Right ventricle myocardium superior (tissue), 1 donor: ENCODE measurements around the gene PCDHB13. TPM values are rescaled to one million over a fixed set of nuclear protein-coding genes. Genes with fewer than 3 reads are reported as not detected.
"Not testable (repeated sequence)": the region's sequence is repeated elsewhere in the genome, so short reads cannot be mapped to it uniquely, and the experiment has no call there.

Experiments
- ATAC-seq: fragments of 200-7000 bp; cut with Tn5 transposase; one replicate; pipeline ENCODE4 v1.9.1; 2020; ENCODE audit warnings: mild to moderate bottlenecking; ENCODE audit not compliant: poor library complexity
- DNase-seq: peaks from one replicate; pipeline ENCODE4 v3.0.0-alpha.2; 2020
- intact Hi-C: fragments of 100-400 bp; cut with DNase I; formaldehyde crosslinking; loops from one replicate; pipeline ENCODE4 v1.11.2; 2022
- long read RNA-seq: library from polyadenylated mRNA; unstranded; transcript quantifications from one replicate; pipeline ENCODE4 v2.0.0, GENCODE V29; 2021
- total RNA-seq: library from RNA; stranded (reverse); fragmentation: NEBNext Ultra II Directional; extraction: Animal tissue kit (Norgen Biotek cat#: 25700); gene quantifications from one replicate; pipeline ENCODE4 v1.2.1, GENCODE V29; 2021
- donor health status: DM: no; HTN: yes; CAD: no; lungs with severe emphysema.

The PCDHB13 gene
- total RNA-seq: 2.8 TPM
- long read RNA-seq, full-length matches to known transcripts: 1 of 1 reads
- long read RNA-seq, partial matches to known transcripts: 0 of 1 reads
- long read RNA-seq, other reads (novel, unspliced or antisense): 0 of 1 reads

DNA sequence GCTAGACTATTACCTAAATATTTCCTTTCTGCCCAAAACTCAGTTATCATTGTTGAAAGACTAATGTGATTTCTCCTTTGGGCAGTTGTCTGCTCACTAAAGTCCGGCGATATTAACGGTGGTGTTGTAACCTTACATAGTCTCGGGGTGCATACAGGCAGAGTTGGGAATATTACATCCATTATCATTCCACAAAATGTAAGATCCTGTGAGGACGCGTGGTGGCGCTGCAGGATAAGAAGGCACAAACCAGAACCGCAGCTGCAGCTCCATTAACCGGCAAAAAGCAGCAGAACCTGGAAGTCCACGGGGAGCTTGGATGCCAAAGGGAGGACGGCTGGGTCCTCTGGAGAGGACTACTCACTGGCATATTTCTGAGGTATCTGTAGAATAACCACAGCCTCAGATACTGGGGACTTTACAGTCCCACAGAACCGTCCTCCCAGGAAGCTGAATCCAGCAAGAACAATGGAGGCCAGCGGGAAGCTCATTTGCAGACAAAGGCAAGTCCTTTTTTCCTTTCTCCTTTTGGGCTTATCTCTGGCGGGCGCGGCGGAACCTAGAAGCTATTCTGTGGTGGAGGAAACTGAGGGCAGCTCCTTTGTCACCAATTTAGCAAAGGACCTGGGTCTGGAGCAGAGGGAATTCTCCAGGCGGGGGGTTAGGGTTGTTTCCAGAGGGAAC lies at the start of gene PCDHB13:
TSS of gene PCDHB13 (plus strand) at position 264 of the 684 bp plus-strand sequence. CDS start at position 469, 205 bp downstream.
- peak; percentile 78 for DNase-seq
- ATAC-seq: peak; percentile 96
- intact Hi-C loops: not testable (repeated sequence)

DNA sequence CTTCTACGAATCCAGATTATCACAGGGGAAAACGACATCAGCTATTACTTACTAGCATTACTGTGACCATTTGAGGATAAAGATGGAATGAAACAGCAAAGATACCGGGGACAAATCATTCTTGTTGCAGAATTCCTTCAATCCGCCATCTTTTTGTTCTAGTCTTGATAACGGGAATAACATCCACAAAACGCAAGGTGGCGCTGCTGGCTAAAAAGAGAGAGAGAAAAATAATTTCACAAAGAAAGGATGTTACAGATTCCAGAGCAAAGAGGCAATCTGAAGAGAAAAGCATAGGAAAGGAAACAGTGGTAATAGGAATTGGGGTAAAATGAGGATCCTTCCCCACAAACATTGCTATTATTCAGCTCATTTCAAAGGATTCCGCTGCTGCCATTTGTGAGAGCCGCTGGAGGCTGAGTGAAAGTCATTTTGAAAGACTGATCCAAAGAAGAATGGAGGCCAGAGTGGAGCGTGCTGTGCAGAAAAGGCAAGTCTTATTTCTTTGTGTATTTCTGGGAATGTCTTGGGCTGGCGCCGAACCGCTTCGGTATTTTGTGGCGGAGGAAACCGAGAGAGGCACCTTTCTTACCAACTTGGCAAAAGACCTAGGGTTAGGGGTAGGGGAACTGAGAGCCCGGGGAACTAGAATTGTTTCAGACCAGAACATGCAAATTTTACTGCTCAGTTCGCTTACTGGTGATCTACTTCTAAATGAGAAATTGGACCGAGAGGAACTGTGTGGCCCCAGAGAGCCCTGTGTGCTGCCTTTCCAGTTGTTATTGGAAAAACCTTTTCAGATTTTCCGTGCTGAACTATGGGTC lies 41.1 kb upstream of the PCDHB13 start, which contains the start of gene PCDHB7:
TSS of gene PCDHB7 (plus strand) at position 264 of the 824 bp plus-strand sequence. CDS start at position 456, 192 bp downstream.
- no peak for ATAC-seq
- intact Hi-C loops: no loop called here
- DNase-seq: no peak

DNA sequence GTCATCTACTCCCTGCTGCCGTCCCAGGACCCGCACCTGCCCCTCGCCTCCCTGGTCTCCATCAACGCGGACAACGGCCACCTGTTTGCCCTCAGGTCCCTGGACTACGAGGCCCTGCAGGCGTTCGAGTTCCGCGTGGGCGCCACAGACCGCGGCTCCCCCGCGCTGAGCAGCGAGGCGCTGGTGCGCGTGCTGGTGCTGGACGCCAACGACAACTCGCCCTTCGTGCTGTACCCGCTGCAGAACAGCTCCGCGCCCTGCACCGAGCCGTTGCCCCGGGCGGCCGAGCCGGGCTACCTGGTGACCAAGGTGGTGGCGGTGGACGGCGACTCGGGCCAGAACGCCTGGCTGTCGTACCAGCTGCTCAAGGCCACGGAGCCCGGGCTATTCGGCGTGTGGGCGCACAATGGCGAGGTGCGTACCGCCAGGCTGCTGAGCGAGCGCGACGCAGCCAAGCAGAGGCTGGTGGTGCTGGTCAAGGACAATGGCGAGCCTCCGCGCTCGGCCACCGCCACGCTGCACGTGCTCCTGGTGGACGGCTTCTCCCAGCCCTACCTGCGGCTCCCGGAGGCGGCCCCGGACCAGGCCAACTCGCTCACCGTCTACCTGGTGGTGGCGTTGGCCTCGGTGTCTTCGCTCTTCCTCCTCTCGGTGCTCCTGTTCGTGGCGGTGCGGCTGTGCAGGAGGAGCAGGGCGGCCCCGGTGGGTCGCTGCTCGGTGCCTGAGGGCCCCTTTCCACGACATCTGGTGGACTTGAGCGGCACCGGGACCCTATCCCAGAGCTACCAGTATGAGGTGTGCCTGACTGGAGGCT lies 39.2 kb upstream of the PCDHB13 start:
- DNase-seq: peak; percentile 32
- intact Hi-C loops, ATAC-seq: not testable (repeated sequence)

DNA sequence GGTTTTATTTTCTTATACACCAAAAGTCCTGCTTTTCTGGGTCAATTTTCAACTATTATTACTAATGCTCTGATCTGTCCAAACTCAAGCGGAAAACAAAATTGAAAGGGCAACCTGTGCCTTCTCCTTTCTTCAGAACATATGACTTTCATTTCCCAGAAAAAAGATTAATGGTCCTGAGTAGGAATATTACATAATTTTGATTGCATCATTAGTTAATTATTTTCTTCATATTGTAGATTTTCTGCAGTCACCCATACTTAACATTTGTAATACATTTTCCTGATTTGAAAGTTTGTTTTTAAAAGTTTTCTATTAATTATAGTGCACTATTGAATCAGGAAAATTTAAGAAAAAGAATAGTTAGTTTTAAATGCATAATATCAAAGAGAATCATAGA lies 37.8 kb upstream of the PCDHB13 start:
- ATAC-seq: no peak
- intact Hi-C loops: no loop called here
- no peak for DNase-seq

DNA sequence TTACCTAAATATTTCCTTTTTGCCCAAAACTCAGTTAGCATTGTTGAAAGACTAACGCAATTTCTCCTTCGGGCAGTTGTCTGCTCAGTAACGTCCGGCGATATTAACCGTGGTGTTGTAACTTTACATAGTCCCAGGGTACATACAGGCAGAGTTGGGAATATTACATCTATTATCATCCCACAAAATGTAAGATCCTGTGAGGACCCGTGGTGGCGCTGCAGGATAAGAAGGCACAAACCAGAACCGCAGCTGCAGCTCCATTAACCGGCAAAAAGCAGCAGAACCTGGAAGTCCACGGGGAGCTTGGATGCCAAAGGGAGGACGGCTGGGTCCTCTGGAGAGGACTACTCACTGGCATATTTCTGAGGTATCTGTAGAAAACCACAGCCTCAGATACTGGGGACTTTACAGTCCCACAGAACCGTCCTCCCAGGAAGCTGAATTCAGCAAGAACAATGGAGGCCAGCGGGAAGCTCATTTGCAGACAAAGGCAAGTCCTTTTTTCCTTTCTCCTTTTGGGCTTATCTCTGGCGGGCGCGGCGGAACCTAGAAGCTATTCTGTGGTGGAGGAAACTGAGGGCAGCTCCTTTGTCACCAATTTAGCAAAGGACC lies 36.0 kb upstream of the PCDHB13 start, which contains the start of gene PCDHB8:
TSS of gene PCDHB8 (plus strand) at position 214 of the 615 bp plus-strand sequence. CDS start at position 459, 245 bp downstream.
- peak; percentile 86 for ATAC-seq
- intact Hi-C loops: not testable (repeated sequence)
- peak; percentile 39 for DNase-seq

DNA sequence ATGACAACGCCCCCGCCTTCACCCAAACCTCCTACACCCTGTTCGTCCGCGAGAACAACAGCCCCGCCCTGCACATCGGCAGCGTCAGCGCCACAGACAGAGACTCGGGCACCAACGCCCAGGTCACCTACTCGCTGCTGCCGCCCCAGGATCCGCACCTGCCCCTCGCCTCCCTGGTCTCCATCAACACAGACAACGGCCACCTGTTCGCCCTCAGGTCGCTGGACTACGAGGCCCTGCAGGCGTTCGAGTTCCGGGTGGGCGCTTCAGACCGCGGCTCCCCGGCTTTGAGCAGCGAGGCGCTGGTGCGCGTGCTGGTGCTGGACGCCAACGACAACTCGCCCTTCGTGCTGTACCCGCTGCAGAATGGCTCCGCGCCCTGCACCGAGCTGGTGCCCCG lies 34.3 kb upstream of the PCDHB13 start:
- intact Hi-C loops, ATAC-seq, DNase-seq: not testable (repeated sequence)

DNA sequence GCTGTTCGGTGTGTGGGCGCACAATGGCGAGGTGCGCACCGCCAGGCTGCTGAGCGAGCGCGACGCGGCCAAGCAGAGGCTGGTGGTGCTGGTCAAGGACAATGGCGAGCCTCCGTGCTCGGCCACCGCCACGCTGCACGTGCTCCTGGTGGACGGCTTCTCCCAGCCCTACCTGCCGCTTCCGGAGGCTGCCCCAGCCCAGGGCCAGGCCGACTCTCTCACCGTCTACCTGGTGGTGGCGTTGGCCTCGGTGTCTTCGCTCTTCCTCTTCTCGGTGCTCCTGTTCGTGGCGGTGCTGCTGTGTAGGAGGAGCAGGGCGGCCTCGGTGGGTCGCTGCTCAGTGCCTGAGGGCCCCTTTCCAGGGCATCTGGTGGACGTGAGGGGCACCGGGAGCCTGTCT lies 33.8 kb upstream of the PCDHB13 start:
- DNase-seq, ATAC-seq, intact Hi-C loops: not testable (repeated sequence)

DNA sequence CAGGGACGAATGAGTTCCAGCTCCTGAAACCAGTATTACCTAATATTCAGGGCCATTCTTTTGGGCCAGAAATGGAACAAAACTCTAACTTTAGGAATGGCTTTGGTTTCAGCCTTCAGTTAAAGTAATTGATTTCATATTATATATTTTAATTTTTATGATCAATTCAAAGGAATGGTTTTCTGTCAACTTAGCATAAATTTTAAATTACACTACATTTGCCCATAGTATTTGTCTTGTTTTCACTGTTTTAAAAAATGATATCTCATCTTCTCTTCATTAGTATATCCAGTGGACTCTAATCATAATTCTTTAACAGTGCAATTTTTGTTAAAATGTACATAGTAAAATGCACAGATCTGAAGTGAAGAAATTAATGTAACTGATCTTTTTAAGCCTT lies 33.4 kb upstream of the PCDHB13 start:
- no peak for DNase-seq
- intact Hi-C loops: no loop called here
- ATAC-seq: no peak

DNA sequence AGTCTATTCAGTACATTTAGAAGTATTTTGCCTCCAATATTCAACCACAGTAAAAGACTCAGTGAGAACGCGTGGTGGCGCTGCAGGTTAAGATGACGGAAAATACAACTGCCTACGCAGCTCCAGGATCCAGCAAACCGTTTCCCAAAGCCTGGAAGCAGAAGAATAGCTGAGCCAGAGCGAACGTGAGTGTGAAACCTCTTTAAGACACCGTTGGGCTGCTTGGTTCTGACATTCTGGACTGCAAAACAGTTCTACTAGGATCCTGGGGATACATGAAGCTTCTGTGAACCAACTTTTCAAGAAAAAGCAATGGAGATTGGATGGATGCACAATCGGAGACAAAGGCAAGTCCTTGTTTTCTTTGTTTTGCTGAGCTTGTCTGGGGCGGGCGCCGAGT lies 31.5 kb upstream of the PCDHB13 start, which contains the start of gene PCDHB16:
TSS of gene PCDHB16 (plus strand) at position 140 of the 400 bp plus-strand sequence. CDS start at position 313, 173 bp downstream.
- DNase-seq (no peak), ATAC-seq (peak; percentile 63)
- intact Hi-C loops: no loop called here

DNA sequence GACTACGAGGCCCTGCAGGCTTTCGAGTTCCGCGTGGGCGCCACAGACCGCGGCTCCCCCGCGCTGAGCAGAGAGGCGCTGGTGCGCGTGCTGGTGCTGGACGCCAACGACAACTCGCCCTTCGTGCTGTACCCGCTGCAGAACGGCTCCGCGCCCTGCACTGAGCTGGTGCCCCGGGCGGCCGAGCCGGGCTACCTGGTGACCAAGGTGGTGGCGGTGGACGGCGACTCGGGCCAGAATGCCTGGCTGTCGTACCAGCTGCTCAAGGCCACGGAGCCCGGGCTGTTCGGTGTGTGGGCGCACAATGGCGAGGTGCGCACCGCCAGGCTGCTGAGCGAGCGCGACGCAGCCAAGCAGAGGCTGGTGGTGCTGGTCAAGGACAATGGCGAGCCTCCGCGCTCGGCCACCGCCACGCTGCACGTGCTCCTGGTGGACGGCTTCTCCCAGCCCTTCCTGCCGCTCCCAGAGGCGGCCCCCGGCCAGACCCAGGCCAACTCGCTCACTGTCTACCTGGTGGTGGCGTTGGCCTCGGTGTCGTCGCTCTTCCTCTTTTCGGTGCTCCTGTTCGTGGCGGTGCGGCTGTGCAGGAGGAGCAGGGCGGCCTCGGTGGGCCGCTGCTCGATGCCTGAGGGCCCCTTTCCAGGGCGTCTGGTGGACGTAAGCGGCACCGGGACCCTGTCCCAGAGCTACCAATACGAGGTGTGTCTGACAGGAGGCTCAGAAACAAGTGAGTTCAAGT lies 29.4 kb upstream of the PCDHB13 start:
- intact Hi-C loops, ATAC-seq, DNase-seq: not testable (repeated sequence)

DNA sequence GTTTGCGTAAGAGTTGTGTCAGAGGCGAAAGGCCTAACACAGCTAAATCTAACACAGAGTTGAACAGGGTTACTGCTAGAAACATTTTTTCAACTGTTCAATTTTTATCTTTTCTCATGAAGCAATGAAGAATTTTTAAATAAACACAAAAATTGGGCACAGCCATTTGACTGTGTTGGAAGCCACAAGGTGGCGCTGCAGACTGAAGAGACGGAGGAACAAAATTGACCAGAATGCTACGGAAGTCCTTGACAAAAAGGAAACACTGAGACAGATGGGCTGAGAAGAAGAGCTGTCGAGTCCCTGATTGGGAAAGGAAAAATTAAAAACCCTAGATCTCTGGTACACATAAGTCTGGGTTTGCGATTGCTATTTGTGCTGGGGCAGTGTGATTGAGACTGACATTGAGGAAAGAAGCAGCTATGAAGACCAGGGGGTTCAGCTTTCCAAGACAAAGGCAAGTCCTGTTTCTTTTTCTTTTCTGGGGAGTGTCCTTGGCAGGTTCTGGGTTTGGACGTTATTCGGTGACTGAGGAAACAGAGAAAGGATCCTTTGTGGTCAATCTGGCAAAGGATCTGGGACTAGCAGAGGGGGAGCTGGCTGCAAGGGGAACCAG lies 26.7 kb upstream of the PCDHB13 start, which contains the start of gene PCDHB9:
TSS of gene PCDHB9 (plus strand) at position 265 of the 616 bp plus-strand sequence. CDS start at position 423, 158 bp downstream.
- ATAC-seq (no peak), DNase-seq (no peak)
- intact Hi-C loops: no loop called here

DNA sequence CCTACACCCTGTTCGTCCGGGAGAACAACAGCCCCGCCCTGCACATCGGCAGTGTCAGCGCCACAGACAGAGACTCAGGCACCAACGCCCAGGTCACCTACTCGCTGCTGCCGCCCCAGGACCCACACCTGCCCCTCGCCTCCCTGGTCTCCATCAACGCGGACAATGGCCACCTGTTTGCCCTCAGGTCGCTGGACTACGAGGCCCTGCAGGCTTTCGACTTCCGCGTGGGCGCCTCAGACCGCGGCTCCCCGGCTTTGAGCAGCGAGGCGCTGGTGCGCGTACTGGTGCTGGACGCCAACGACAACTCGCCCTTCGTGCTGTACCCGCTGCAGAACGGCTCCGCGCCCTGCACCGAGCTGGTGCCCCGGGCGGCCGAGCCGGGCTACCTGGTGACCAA lies 25.0 kb upstream of the PCDHB13 start:
- DNase-seq, intact Hi-C loops, ATAC-seq: not testable (repeated sequence)

DNA sequence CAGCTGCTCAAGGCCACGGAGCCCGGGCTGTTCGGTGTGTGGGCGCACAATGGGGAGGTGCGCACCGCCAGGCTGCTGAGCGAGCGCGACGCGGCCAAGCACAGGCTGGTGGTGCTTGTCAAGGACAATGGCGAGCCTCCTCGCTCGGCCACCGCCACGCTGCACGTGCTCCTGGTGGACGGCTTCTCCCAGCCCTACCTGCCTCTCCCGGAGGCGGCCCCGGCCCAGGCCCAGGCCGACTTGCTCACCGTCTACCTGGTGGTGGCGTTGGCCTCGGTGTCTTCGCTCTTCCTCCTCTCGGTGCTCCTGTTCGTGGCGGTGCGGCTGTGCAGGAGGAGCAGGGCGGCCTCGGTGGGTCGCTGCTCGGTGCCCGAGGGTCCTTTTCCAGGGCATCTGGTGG lies 24.6 kb upstream of the PCDHB13 start:
- intact Hi-C loops, ATAC-seq, DNase-seq: not testable (repeated sequence)

DNA sequence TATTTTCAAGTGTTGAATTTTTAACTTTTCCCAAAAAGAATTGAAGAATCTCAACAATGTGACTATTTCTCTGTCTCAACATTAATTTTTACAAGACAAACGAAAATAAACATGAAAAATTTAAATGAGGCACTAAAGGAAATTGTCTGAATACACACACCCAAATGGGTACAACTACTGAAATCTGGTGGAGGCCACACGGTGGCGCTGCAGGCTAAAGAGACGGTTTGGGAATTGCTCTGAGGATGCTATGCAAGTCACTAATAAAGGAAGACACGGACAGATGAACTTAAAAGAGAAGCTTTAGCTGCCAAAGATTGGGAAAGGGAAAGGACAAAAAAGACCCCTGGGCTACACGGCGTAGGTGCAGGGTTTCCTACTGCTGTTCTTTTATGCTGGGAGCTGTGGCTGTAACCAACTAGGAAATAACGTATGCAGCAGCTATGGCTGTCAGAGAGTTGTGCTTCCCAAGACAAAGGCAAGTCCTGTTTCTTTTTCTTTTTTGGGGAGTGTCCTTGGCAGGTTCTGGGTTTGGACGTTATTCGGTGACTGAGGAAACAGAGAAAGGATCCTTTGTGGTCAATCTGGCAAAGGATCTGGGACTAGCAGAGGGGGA lies 21.5 kb upstream of the PCDHB13 start, which contains the start of gene PCDHB10:
TSS of gene PCDHB10 (plus strand) at position 244 of the 616 bp plus-strand sequence. CDS start at position 444, 200 bp downstream.
- intact Hi-C loops: no loop called here
- no peak for DNase-seq
- no peak for ATAC-seq

DNA sequence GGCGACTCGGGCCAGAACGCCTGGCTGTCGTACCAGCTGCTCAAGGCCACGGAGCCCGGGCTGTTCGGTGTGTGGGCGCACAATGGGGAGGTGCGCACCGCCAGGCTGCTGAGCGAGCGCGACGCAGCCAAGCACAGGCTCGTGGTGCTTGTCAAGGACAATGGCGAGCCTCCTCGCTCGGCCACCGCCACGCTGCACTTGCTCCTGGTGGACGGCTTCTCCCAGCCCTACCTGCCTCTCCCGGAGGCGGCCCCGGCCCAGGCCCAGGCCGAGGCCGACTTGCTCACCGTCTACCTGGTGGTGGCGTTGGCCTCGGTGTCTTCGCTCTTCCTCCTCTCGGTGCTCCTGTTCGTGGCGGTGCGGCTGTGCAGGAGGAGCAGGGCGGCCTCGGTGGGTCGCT lies 19.4 kb upstream of the PCDHB13 start:
- intact Hi-C loops: not testable (repeated sequence)

DNA sequence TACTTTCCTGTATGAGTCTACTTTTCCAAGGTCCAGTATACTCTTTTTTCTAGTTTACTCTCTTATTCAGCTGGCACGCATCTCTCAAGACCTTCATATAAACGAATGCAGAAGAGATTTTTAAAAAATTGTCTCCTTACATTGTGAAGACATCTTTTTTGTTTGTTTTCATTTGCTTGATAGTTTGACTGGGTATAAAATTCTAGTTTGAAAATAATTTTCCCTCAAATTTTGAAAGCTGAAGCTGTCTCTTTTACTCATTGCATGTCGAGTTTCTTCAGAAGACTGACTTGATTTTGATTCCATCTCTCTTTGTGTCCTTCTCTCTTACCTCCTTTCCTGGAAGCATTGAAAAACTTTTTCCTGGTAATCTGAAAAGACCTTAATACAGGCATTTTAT lies 17.4 kb upstream of the PCDHB13 start:
- intact Hi-C loops: no loop called here
- ATAC-seq (no peak), DNase-seq (no peak)

More for the DNA sequence above, 19.4 kb upstream of the PCDHB13 start:
- DNase-seq, ATAC-seq: not testable (repeated sequence)
